SK-N-SH treated with all-trans-retinoic acid at 6 μM for 48 hours (cell line): Measurements from ENCODE around the gene ANKRD55.
"Not testable (repeated sequence)": the region's sequence is repeated elsewhere in the genome, so short reads cannot be mapped to it uniquely, and the experiment has no call there.

Source experiments
- ATAC-seq: fragments of 200-7000 bp; cut with Tn5 transposase; 3 replicates; pipeline ENCODE4 v1.9.1; 2020; ENCODE audit warnings: mild to moderate bottlenecking, moderate library complexity
- ARNTL ChIP-seq: fragments of 450-650 bp; formaldehyde crosslinking; IDR thresholded peaks from 2 replicates; pipeline ENCODE4 v1.5.0; 2020; ENCODE audit warnings: low read depth, mild to moderate bottlenecking, moderate library complexity, borderline replicate concordance
- CREB5 ChIP-seq: fragments of 250-450 bp; sonication (Bioruptor Pico); IDR thresholded peaks from 2 replicates; pipeline ENCODE4 v1.5.1; 2020; ENCODE audit warnings: low read depth, mild to moderate bottlenecking, moderate library complexity
- CSDC2 ChIP-seq: fragments of 250-450 bp; sonication (Bioruptor Pico); IDR thresholded peaks from 2 replicates; pipeline ENCODE4 v1.5.0; 2020; ENCODE audit warnings: mild to moderate bottlenecking, moderate library complexity
- CSRNP3 ChIP-seq: fragments of 250-450 bp; sonication (Bioruptor Pico); IDR thresholded peaks from 2 replicates; pipeline ENCODE4 v1.5.1; 2021; ENCODE audit warnings: mild to moderate bottlenecking, moderate library complexity
- ESRRG ChIP-seq: fragments of 250-450 bp; sonication (Bioruptor Pico); IDR thresholded peaks from 2 replicates; pipeline ENCODE4 v1.6.1; 2021; ENCODE audit warnings: mild to moderate bottlenecking
- GLIS3 ChIP-seq: fragments of 250-450 bp; sonication (Bioruptor Pico); IDR thresholded peaks from 2 replicates; pipeline ENCODE4 v1.5.0; 2020; ENCODE audit warnings: mild to moderate bottlenecking, moderate library complexity
- ISL1 ChIP-seq: fragments of 250-450 bp; sonication (Bioruptor Pico); IDR thresholded peaks from 2 replicates; pipeline ENCODE4 v2.1.2; 2022; ENCODE audit warnings: mild to moderate bottlenecking, moderate library complexity
- OSR1 ChIP-seq: fragments of 250-450 bp; sonication (Bioruptor Pico); IDR thresholded peaks from 2 replicates; pipeline ENCODE4 v1.8.0; 2022; ENCODE audit warnings: moderate library complexity, mild to moderate bottlenecking, inconsistent platforms
- PATZ1 ChIP-seq: fragments of 250-450 bp; sonication (Bioruptor Pico); IDR thresholded peaks from 2 replicates; pipeline ENCODE4 v1.8.0; 2020; ENCODE audit warnings: mild to moderate bottlenecking, moderate library complexity, borderline replicate concordance
- POU6F1 ChIP-seq: fragments of 250-450 bp; sonication (Bioruptor Pico); IDR thresholded peaks from 2 replicates; pipeline ENCODE4 v1.8.0; 2021; ENCODE audit warnings: low read depth, mild to moderate bottlenecking, moderate library complexity, borderline replicate concordance
- PPARA ChIP-seq: fragments of 250-450 bp; sonication (Bioruptor Pico); IDR thresholded peaks from 2 replicates; pipeline ENCODE4 v1.5.0; 2020; ENCODE audit warnings: mild to moderate bottlenecking, borderline replicate concordance
- RARB ChIP-seq: fragments of 250-450 bp; sonication (Bioruptor Pico); IDR thresholded peaks from 2 replicates; pipeline ENCODE4 v1.8.0; 2021; ENCODE audit warnings: mild to moderate bottlenecking, moderate library complexity
- SNAI2 ChIP-seq: fragments of 250-450 bp; sonication (Bioruptor Pico); IDR thresholded peaks from 2 replicates; pipeline ENCODE4 v1.5.0; 2020; ENCODE audit warnings: mild to moderate bottlenecking, moderate library complexity
- TCF4 ChIP-seq: fragments of 250-450 bp; sonication (Bioruptor Pico); IDR thresholded peaks from 2 replicates; pipeline ENCODE4 v1.8.0; 2021; ENCODE audit warnings: mild to moderate bottlenecking, moderate library complexity, borderline replicate concordance
- TSHZ2 ChIP-seq: fragments of 250-450 bp; sonication (Bioruptor Pico); IDR thresholded peaks from 2 replicates; pipeline ENCODE4 v1.5.0; 2020; ENCODE audit warnings: mild to moderate bottlenecking, moderate library complexity
- ZC3H10 ChIP-seq: fragments of 250-450 bp; sonication (Bioruptor Pico); IDR thresholded peaks from 2 replicates; pipeline ENCODE4 v1.5.1; 2021; ENCODE audit warnings: mild to moderate bottlenecking, moderate library complexity
- ZFP3 ChIP-seq: fragments of 250-450 bp; sonication (Bioruptor Pico); IDR thresholded peaks from 2 replicates; pipeline ENCODE4 v1.5.0; 2020; ENCODE audit warnings: mild to moderate bottlenecking, moderate library complexity
- ZFP30 ChIP-seq: fragments of 450-650 bp; formaldehyde crosslinking; IDR thresholded peaks from 2 replicates; pipeline ENCODE4 v1.5.0; 2022; ENCODE audit warnings: mild to moderate bottlenecking, moderate library complexity
- ZNF565 ChIP-seq: fragments of 450-650 bp; formaldehyde crosslinking; conservative IDR thresholded peaks from 2 replicates; pipeline ENCODE4 v1.5.0; 2020; ENCODE audit warnings: low read depth, mild to moderate bottlenecking, moderate library complexity
- ZNF70 ChIP-seq: fragments of 450-650 bp; formaldehyde crosslinking; IDR thresholded peaks from 2 replicates; pipeline ENCODE4 v1.5.0; 2020; ENCODE audit warnings: mild to moderate bottlenecking, moderate library complexity
- ZNF8 ChIP-seq: fragments of 450-650 bp; formaldehyde crosslinking; IDR thresholded peaks from 2 replicates; pipeline ENCODE4 v1.5.0; 2020; ENCODE audit warnings: mild to moderate bottlenecking, moderate library complexity

Gene ANKRD55

DNA sequence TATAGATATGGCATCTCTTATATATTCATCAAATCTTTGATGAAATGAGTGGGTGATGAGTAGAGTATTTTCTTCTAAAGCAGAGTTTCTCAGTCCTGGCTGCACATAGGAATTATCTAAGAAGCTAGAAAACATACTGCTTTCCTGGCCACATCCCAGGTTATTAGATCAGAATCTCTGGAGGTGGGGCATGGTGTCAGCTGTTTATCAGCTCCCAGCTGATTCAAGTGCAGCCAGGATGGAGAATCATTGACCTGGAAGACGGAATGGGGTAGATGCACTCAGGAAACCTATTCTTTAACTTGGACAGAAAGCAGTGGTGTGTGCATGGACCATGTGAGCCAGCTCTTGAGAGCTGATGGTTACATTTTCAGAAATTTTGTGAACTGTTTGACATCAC is 130.2 kb downstream of the ANKRD55 start:
- ATAC-seq, result no peak
- TF ChIP-seq ZNF8 (CRISPR knock-in tag), result no peak
- TF ChIP-seq ZFP3 (CRISPR knock-in tag), result no peak
- no peak for TF ChIP-seq PPARA (CRISPR knock-in tag)
- no peak for TF ChIP-seq CSRNP3 (CRISPR knock-in tag)
- TF ChIP-seq ESRRG, result no peak
- TF ChIP-seq ZNF70 (CRISPR knock-in tag), result no peak
- TF ChIP-seq CSDC2 (CRISPR knock-in tag), result no peak
- no peak for TF ChIP-seq SNAI2 (CRISPR knock-in tag)
- TF ChIP-seq POU6F1, result no peak
- TF ChIP-seq ISL1, result no peak
- no peak for TF ChIP-seq OSR1 (CRISPR knock-in tag)
- no peak for TF ChIP-seq GLIS3 (CRISPR knock-in tag)
- no peak for TF ChIP-seq ZNF565 (CRISPR knock-in tag)
- TF ChIP-seq ZC3H10 (CRISPR knock-in tag), result no peak
- TF ChIP-seq RARB (CRISPR knock-in tag), result no peak
- TF ChIP-seq TCF4 (CRISPR knock-in tag), result no peak
- TF ChIP-seq ARNTL (CRISPR knock-in tag), result no peak
- TF ChIP-seq PATZ1 (CRISPR knock-in tag), result no peak

GRCh38 chr5:56102207-56102606 is 130.9 kb downstream of the ANKRD55 start:
- not testable (repeated sequence) for ATAC-seq

- TF ChIP-seq OSR1 (CRISPR knock-in tag) (no peak), SNAI2 (CRISPR knock-in tag) (no peak), ZFP3 (CRISPR knock-in tag) (no peak), GLIS3 (CRISPR knock-in tag) (no peak), ESRRG (no peak), ZFP30 (CRISPR knock-in tag) (no peak), CSDC2 (CRISPR knock-in tag) (no peak), ISL1 (no peak), PPARA (CRISPR knock-in tag) (no peak), ARNTL (CRISPR knock-in tag) (no peak), TCF4 (CRISPR knock-in tag) (no peak), CREB5 (no peak), ZNF70 (CRISPR knock-in tag) (no peak), TSHZ2 (CRISPR knock-in tag) (no peak), RARB (CRISPR knock-in tag) (no peak), CSRNP3 (CRISPR knock-in tag) (no peak)
- ATAC-seq, result no peak
Measured at GRCh38 chr5:56101180-56101579, 131.9 kb downstream of the ANKRD55 start.
